Neural cell (in vitro differentiated cells): ENCODE data around the gene LRBA.

ENCODE experiments used
- CTCF ChIP-seq: fragments of 450-650 bp; IDR thresholded peaks from 2 replicates; pipeline ENCODE4 v1.5.1; 2014; ENCODE audit warnings: antibody characterized with exemption, mild to moderate bottlenecking, moderate library complexity; ENCODE audit not compliant: poor library complexity, severe bottlenecking
- EP300 ChIP-seq: fragments of 450-650 bp; conservative IDR thresholded peaks from 2 replicates; pipeline ENCODE4 v1.6.1; 2014; ENCODE audit warnings: antibody characterized with exemption, mild to moderate bottlenecking, moderate library complexity; ENCODE audit not compliant: poor library complexity, severe bottlenecking
- EZH2 ChIP-seq: fragments of 200-600, 300-800 bp; shearing (Covaris generic), sonication (generic); IDR thresholded peaks from 2 replicates; pipeline ENCODE4 v1.6.1; 2014; ENCODE audit warnings: antibody characterized with exemption, low read length, borderline replicate concordance, mild to moderate bottlenecking; ENCODE audit not compliant: insufficient read depth, poor library complexity, severe bottlenecking
- POLR2AphosphoS5 ChIP-seq: IDR thresholded peaks from 2 replicates; pipeline ENCODE4 v1.6.1; 2012
- RAD21 ChIP-seq: fragments of 450-650 bp; conservative IDR thresholded peaks from 2 replicates; pipeline ENCODE4 v1.6.1; 2014; ENCODE audit warnings: antibody characterized with exemption, mild to moderate bottlenecking, moderate library complexity
- REST ChIP-seq: IDR thresholded peaks from 2 replicates; pipeline ENCODE4 v1.6.1; 2012; ENCODE audit warnings: borderline replicate concordance
- SMC3 ChIP-seq: fragments of 450-650 bp; conservative IDR thresholded peaks from 2 replicates; pipeline ENCODE4 v1.6.1; 2014; ENCODE audit warnings: antibody characterized with exemption, mild to moderate bottlenecking, moderate library complexity; ENCODE audit not compliant: poor library complexity
- TAF1 ChIP-seq: IDR thresholded peaks from 2 replicates; pipeline ENCODE4 v1.6.1; 2012; ENCODE audit warnings: low read depth

GRCh38 chr4:150578745-150579501 is 436.2 kb downstream of the LRBA start:
- no peak for TF ChIP-seq CTCF
- no peak for TF ChIP-seq EZH2
- TF ChIP-seq SMC3 = no peak
- peak; percentile 25 for TF ChIP-seq POLR2AphosphoS5
- TF ChIP-seq REST = no peak
- no peak for TF ChIP-seq TAF1
- no peak for TF ChIP-seq RAD21
- no peak for TF ChIP-seq EP300
